Glomerular visceral epithelial cell (primary cell): ENCODE data around the gene CDK14.

Source experiments
- DNase-seq: peaks from one replicate; pipeline ENCODE4 v3.0.0-alpha.2; 2016; ENCODE audit errors: extremely low spot score

Gene CDK14

GRCh38 chr7:90595801-90596670 is at the start of gene CDK14:
CDK14 (plus strand) TSS chr7:90596321; CDS start chr7:90596628, 307 bp downstream.
- peak; percentile 64 for DNase-seq

- no peak for DNase-seq
These were observed 45.1 kb upstream of the CDK14 start for GRCh38 chr7:90551036-90551435.

- no peak for DNase-seq
These were observed 43.6 kb upstream of the CDK14 start for GRCh38 chr7:90552521-90552920.

- DNase-seq, result no peak
These were observed 35.4 kb upstream of the CDK14 start for GRCh38 chr7:90560730-90561129.

- DNase-seq, result no peak
These were observed 32.8 kb upstream of the CDK14 start for GRCh38 chr7:90563286-90563685.

GRCh38 chr7:90564455-90564854 is 31.7 kb upstream of the CDK14 start:
- DNase-seq, result no peak

GRCh38 chr7:90568213-90568612 is 27.9 kb upstream of the CDK14 start:
- no peak for DNase-seq

GRCh38 chr7:90569368-90569767 is 26.8 kb upstream of the CDK14 start:
- DNase-seq, result no peak

- DNase-seq, result no peak
These were observed 25.7 kb upstream of the CDK14 start for GRCh38 chr7:90570373-90570959.

GRCh38 chr7:90574146-90574819 is 21.8 kb upstream of the CDK14 start:
- no peak for DNase-seq

GRCh38 chr7:90574820-90575187 is 21.3 kb upstream of the CDK14 start:
- DNase-seq, result no peak

GRCh38 chr7:90579181-90579688 is 16.9 kb upstream of the CDK14 start:
- DNase-seq, result peak; percentile 41

- no peak for DNase-seq
These were observed 16.1 kb upstream of the CDK14 start for GRCh38 chr7:90580051-90580450.

GRCh38 chr7:90582164-90582563 is 14.0 kb upstream of the CDK14 start:
- no peak for DNase-seq

GRCh38 chr7:90584378-90584777 is 11.7 kb upstream of the CDK14 start:
- DNase-seq, result no peak

- DNase-seq, result no peak
These were observed 10.0 kb upstream of the CDK14 start for GRCh38 chr7:90586091-90586490.

- DNase-seq, result peak; percentile 65
These were observed 8.4 kb upstream of the CDK14 start for GRCh38 chr7:90587766-90588165.

- DNase-seq, result no peak
These were observed 4.1 kb upstream of the CDK14 start for GRCh38 chr7:90592033-90592432.

- DNase-seq, result no peak
These were observed 2.9 kb upstream of the CDK14 start for GRCh38 chr7:90593205-90593604.

- peak; percentile 47 for DNase-seq
These were observed 1.3 kb upstream of the CDK14 start for GRCh38 chr7:90594751-90595317.

GRCh38 chr7:90595342-90595800 is 750 bp upstream of the CDK14 start:
- DNase-seq, result no peak
